GF-D8 (cell line): ENCODE results near the gene CNTNAP2.
"Not testable (repeated sequence)": the region's sequence is repeated elsewhere in the genome, so short reads cannot be mapped to it uniquely, and the experiment has no call there.

Source experiments
- DNase-seq: peaks from one replicate; lab custom pipeline; 2025; lab: John Stamatoyannopoulos, UW

The CNTNAP2 gene

DNA sequence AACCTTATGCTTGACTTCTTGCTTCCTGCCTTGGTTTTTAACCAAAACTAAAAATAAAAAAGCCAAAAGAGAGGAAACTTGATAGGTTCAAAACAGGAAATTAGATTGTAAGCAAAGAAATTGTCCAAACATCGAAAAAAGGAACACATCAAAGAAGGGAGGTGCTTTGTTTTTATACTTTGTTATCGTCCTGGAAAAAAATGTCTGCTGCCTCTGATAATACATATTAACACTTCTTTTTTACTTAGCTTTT is 2187.4 kb downstream of the CNTNAP2 start:
- DNase-seq, result no peak

GRCh38 chr7:148304456-148304855 is 2187.9 kb downstream of the CNTNAP2 start:
- DNase-seq, result no peak

- DNase-seq, result no peak
Observed at GRCh38 chr7:148306759-148307158, 2190.2 kb downstream of the CNTNAP2 start.

- DNase-seq, result no peak
Observed at GRCh38 chr7:148318102-148318811, 2201.7 kb downstream of the CNTNAP2 start.

- DNase-seq, result no peak
Observed at GRCh38 chr7:148318838-148319237, 2202.2 kb downstream of the CNTNAP2 start.

DNA sequence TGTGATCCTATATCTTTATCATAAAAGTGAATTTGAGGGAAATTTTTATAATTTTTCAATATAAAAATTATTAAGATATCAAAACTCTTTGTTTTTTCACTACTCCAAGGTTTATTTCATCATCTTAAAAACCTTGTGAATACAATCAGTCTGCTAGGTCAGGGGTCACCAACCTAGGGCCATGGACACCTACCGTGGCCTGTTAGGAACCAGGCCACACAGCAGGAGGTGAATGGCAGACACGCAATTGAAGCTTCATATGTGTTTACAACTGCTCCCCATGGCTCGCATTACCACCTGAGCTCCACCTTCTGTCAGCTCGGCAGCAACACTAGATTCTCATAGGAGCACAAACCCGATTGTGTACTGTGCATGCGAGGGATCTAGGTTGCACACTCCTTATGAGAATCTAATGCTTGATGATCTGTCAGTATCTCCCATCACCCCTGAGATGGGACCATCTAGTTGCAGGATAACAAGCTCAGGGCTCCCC is 2202.8 kb downstream of the CNTNAP2 start:
- no peak for DNase-seq

DNA sequence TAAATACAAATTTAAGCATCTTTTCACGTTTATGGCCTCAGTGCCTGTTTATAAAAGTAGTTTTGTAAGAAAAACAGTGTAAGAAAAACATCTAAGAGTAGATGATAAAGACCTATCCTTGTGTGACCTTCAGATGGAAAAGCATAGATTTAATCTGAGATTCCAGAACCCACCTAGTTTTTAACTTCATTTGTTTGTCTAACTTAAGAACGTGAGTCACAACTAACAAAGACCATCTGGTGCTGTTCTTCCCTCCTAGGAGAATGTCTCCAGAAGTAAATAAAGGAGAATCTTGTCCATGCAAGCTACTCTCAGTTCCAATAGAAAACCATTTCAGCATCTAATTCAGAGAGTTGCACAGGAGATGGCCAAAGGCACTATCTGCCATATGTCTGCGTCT is 2208.6 kb downstream of the CNTNAP2 start:
- DNase-seq, result no peak

GRCh38 chr7:148327379-148327778 is 2210.8 kb downstream of the CNTNAP2 start:
- DNase-seq, result no peak

DNA sequence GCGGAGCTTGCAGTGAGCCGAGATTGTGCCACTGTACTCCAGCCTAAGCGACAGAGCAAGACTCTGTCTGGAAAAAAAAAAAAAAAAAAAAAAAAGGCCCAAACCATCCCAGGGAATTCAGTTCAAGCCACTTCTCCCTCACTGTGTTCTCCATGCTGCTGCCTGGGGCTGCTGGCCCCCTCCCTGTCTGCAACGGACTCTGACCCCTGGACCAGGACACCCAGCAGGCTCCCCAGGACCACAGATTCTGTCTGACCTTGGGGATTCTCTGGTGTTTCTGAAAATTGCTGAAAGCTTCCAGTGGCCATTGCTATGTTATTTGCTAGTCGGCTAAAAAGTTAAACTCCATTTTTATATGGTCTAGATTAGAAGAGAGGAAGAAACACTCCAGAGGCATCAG is 2212.3 kb downstream of the CNTNAP2 start:
- no peak for DNase-seq

DNA sequence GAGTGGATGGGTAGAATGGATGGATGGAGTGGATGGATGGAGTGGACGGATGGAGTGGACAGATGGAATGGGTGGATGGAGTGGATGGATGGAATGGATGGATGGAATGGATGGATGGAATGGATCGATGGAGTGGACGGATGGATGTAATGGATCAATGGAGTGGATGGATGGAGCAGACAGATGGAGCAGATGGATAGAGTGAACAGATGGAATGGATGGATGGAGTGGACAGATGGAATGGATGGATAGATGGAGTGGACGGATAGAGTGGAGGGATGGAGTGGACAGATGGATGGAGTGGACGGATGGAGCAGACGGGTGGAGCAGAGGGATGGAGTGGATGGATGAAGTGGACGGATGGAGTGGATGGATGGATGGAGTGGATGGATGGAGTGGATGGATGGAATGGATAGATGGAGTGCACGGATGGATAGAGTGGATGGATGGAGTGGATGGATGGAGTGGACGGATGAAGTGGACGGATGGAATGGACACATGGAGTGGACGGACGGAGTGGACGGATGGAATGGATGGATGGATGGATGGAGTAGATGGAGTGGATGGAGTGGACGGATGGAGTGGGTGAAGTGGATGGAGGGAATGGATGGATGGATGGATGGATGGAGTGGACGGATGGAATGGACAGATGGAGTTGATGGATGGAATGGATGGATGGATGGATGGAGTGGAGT is 2213.7 kb downstream of the CNTNAP2 start:
- no peak for DNase-seq

DNA sequence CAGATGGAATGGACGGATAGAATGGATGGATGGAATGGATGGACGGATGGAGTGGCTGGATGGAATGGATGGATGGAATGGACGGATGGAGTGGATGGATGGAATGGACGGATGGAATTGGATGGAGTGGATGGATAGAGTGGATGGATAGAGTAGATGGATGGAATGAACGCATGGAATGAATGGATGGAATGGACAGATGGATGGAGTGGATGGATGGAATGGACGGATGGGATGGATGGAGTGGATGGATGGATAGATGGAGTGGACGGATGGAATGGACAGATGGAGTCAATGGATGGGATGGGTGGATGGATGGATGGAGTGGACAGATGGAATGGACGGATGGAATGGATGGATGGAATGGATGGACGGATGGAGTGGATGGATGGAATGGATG is 2214.2 kb downstream of the CNTNAP2 start:
- no peak for DNase-seq

DNA sequence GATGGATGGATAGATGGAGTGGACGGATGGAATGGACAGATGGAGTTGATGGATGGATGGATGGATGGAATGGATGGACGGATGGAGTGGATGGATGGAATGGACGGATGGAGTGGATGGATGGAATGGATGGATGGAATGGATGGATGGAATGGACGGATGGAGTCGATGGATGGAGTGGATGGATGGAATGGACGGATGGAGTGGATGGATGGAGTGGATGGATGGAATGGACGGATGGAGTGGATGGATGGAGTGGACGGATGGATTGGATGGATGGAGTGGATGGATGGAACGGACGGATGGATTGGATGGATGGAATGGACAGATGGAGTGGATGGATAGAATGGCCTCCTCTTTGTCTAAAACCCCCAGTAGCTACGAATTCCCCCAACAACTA is 2214.9 kb downstream of the CNTNAP2 start:
- DNase-seq, result not testable (repeated sequence)

DNA sequence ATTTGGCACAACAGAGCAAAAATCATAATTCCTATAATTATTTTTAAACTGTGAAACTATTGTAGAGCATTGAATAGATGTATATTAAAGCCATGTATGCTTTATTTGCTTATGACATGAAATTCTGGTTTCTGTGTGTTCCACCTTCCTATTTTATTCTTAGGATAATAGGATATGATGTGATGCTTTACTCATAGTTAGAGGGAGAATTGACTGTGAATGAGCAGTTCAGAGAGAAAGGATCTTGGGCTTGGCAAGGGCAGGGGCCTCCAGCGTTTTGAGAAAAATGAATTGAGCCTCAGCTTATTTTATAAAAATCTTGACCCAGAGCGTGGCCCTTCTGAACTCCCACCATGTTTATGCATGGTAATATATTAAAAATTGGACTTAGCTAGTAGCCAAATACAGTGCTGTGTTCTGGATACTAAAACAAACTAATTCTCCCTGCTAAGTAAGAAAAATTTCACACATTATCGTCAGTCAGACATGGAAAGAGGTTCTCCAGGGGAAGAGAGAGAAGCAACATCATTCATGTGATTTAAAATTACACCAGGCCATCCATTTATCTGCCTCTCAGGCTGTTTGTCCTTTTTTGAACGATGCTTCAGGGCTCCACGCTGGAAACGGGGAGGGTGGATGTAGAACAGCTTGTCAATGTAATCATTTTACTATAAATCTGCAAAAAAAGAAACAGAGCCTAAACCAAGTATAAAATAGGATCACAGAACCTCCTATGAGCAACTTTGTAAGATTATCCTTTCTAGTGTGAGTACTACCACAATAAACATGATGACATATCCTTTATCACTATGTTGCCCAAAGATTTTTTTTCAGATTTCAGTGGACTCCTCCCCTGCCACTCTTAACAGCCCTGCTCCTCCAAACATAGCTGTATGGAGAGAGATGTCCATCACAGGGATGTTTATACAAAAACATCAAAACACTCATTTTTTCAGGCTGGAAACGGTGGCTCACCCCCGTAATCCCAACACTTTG is 2215.9 kb downstream of the CNTNAP2 start:
- DNase-seq, result no peak

- DNase-seq, result no peak
Observed at GRCh38 chr7:148334441-148334956, 2217.9 kb downstream of the CNTNAP2 start.

DNA sequence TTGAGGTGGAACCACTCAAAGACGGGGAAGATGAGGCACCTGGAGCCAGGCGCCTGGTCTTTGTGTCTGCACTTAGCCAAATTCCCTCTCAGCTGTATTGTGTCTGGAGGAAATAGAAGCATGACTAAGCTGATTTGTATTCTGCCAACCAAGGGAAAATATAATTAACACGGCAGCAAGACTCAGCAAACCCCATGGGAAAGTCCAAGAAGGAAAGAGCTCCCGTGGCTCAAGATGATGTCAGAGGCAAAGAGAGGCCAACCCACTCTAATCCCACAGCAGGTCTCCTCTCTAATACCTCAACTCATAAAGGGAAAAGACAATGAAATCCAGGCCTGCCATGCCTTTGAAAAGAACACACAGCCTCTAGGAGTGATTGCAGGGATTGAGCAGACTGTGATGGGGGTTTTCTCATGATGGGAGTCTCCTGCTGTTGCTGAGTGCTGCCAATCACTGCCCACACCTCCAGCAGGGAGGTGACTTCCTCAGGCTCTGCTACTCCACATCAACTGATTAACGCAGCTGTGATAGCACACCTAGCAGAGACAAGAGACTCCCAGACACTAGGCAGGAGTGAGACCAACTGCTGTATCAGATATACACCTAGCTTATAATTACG is 2218.5 kb downstream of the CNTNAP2 start:
- no peak for DNase-seq

GRCh38 chr7:148335790-148336189 is 2219.2 kb downstream of the CNTNAP2 start:
- DNase-seq, result no peak

DNA sequence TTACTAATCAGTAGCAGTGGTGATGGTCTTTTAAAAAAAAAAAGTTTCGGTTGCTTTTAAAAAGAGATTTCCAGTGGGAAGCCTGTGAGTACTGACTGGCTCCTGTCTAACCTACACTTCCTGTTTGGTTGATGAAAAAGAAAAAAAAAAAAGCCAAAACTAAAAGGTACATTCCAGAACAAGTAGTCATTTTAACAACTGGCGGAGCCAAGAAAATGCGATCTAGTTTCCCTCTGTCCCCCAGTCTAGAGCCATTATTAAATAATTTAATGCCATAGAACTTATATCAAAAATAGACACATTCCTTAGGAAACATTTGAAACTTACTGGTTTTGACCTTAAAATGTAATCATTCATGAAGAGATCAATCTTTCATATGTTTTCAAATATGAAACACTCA is 2219.8 kb downstream of the CNTNAP2 start:
- DNase-seq, result no peak

DNA sequence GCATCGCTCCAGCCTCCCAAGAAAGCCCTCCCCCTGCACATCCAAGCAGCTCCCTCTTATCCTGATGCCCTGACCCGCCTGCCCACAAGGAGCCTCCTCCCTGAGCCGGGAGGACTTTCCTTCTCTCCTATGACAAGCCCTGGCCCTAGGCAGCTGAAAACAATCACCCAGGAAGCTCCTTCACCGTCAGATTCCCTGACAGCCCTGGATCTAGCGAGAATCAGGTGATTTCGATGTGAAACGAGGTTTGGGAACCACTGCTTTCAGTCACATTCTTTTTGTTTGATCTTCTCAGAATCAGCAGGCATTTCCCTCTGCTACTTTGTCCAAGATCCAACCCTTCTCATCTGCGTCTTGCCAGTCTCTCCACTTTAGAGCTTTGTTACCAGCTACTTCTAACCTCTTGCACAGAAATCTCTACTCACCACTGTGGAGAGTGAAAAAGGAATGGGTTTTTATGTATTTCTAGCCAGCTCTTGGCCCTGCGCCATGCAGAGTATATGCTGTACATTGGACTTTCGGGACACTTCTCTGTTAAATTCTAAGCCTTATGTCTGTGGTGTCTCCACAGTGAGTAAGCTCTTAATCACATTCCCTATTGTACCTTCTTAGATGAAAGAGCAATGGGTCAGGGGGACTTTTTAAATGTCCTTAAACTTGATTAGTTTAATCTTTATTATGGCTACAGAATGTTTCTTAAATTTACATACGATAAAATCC is 2220.8 kb downstream of the CNTNAP2 start:
- no peak for DNase-seq

GRCh38 chr7:148337995-148338747 is 2221.6 kb downstream of the CNTNAP2 start:
- no peak for DNase-seq

DNA sequence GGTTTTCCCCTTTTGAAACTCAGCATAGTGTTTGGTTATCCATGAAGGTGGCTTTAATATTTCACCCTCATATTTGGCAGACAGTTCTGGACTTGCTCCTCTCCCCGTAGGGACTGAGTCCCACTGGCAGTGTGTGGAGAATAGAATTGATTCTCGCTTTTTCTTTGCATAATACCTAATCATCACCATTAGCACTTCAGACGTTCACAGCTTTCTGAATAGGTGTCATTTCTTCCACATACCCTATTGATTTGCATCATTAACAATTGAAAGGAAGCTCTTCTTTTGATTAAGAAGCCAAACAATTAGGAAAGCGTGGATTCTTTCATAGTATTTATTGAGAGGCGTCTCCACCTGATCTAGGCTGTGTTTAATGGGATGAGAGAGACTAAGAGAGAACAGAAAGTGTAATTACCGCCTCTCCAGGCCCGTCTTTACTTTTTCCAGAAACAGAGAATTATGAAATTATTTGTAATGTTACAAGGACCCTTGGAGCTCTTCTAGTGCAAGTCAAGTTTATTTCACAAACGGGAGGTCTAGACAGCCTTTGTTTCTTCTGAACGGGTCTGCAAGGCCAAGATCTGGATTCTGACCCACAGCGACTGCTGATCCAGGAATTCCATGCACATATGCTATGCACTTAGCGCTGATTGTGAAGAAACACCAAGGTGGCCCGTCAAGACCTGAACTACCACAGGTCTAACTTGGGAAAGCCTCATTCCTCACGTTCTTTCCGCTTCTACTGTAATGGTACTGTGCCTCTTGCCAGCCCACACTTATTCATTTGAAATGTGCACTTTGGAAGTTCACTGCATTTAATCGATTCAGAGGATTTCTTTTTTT is 2224.1 kb downstream of the CNTNAP2 start:
- DNase-seq, result no peak
